Stimulated activated CD4-positive, alpha-beta T cell treated with anti-CD3 and anti-CD28 coated beads, TNF-alpha, amount 100 ng/mL, for 1 hour (primary cell): Measurements from ENCODE around the gene DSG2.

Source experiments
- DNase-seq, 3 donors: peaks; one replicate each; pipeline ENCODE4 v3.0.0-alpha.2; 2020; ENCODE audit warnings: low read depth in 3 of 3, low spot score in 1 of 3

DSG2 gene

DNA sequence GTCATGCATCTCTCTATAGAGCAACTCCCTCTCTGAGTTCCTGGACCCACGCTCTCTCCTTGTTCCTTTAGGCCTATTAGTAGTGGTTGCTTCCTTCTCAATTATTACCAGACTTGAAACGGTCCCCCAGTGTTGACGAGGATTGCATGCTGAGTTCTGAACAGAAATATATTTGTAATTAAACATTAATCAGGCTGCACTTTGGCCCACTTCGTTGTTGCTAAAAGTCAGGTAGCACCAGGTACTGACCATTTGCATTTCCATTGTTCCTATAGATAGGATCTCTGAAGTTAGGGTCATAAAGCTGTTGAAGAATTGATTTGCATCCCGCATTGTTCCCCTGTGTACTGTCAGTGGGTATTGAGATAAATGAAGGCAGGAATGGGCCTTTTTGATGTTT is 56.8 kb downstream of the DSG2 start:
- DNase-seq = no peak

DNA sequence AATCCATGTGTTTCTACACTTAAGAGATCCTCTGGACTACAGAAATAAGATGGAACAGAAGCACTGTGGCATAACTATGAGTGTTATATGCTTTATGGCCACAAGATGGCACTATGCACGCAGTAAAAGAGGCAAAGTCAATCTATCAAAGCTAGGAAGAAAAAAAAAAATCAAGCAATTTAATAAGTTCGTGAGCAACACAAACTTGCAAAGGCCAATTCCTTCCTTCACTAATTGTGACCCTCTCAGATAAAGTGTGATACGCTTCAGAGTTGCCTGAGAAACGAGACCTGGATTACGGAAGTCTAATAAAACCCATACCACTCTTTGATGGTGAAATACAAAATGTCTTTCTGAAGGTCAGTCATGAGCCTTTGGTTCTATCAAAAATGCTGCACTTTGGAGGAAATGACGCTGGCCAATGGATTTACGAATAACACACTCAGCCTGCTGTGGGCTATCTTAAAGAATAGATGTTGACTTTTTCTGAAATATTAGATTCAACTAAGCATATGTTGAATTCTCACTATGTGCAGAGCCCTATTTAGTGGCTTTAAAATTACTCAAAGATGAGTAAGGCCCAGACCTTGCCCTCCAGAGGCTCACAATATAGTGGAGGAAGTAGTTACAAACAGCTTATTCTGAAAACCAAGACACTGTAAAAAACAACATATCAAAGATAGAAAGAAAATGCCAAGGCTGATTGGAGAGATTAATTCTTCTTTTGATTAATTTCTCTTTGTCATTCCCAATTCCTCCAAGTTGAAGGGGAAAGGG is 58.2 kb downstream of the DSG2 start:
- no peak for DNase-seq

DNA sequence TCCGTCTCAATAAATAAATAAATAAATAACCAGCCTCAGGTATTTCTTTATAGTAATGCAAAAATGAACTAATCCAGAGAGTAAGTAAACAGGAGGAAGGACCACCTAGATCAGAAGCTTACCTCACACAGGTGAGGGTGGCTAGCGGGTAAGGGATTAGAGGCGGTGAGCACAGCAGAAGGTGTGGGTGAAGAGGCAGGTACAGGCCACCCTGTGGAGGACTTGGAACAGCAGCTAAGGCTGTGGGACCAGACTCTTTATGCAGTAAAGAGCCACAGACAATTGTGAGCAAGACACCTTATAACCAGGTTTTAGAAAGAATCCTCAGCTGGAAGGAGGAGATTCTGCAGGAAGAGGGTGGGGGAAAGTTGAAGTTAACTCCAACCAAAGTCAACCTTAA is 59.5 kb downstream of the DSG2 start:
- DNase-seq = no peak

DNA sequence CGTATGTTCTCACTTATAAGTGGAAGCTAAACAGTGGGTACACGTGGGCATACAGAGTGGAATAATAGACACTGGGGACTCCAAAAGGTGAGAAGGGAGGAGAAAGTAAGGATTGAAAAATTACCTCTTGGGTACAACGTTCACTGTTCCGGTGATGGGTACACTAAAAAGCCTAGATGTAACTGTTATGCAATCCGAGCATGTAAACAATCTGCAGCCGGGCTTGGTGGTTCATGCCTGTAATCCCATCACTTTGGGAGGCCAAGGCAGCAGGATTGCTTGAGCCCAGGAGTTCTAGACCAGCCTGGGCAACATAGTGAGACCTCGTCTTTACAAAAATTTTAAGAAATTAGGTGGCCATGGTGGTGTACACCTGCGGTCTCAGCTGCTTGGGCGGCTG is 60.6 kb downstream of the DSG2 start:
- DNase-seq = no peak

DNA sequence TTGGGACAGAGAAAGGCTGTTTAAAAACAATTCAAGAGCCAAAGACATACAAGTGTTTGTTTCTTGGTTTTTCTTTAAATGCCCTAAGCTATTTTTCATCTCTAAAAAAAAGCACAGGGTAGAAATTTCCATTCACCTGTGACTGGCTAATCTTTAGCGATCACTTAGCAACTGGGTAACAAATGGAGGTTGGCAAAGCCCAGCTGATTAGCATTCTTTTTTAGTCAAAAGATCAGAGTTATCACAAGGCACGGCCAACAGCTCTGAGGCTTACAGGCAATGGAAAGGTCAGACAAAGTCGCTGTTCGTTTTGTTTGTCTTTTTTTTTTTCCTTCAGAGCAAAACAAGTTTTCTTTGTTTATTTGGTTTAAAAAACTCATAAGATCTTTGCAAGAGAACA is 64.7 kb downstream of the DSG2 start:
- no peak for DNase-seq

DNA sequence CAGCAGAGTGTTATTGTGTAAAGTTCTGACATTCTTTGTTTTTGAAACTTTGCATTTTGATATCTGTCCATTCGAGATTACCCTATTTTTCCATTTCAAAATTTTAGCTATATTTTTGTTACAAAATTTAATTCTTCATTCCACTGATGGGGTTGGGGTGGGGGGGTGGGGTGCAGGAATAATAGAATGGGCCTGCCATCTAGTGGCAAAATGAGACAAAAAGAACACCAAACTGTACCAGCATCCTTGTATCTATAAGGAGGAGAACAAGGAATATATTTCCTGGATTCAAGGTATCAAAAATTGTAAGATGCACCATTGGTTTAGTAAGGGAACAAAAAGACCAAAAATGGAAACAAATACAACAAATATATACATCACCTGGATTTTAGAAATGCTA is 65.8 kb downstream of the DSG2 start:
- no peak for DNase-seq

DNA sequence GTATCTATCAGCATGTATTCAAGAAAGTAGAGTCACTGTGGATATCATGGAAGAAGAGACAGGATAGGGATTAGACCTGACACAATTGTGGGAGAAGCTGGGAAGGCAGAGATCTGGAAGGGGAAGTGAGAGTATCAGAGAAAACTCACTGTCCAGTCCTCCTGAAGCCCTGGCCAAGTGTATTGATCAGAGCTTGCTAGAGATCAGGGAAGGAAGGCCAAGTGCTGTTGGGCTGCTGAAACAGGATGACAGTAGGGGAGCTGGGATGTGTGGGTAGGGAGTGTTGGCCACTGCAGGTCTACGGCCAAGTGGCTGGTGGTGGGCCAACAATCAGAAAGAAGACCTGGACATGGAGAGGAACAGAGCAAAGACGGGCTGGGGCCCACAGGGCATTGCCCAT is 67.4 kb downstream of the DSG2 start:
- no peak for DNase-seq

DNA sequence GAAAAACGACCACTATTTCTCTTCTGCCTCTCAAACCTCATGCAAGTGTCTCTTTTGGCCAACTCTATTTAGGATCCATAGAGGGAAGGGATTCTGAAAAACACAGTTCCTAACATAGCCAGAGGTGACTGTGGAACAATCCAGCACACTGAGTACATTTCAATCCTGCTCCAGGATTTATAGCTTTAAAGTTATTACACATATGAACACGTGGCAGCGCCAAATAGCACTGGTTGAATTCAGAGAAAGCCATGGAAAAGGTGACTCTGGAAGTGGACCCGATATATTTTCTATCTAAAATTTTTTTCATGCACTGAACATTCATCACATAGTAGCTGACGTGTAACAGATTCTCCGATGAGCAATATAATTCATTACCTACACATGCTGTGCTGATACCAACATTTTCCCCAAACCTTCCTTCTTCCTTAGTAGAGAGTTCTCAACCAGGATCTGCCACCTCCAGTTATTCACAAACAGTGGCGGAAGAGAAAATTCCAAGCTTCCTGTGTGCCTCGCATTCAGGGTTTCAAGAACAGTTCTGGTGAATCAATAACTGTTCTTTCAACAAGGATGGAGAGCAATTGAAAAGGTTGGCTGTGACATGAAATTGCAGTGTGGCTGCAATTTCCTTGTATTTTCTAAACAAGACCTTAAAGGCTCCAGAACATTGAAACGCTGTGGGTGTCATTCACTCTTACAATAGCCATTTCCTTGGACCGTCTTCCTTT is 68.0 kb downstream of the DSG2 start:
- no peak for DNase-seq

DNA sequence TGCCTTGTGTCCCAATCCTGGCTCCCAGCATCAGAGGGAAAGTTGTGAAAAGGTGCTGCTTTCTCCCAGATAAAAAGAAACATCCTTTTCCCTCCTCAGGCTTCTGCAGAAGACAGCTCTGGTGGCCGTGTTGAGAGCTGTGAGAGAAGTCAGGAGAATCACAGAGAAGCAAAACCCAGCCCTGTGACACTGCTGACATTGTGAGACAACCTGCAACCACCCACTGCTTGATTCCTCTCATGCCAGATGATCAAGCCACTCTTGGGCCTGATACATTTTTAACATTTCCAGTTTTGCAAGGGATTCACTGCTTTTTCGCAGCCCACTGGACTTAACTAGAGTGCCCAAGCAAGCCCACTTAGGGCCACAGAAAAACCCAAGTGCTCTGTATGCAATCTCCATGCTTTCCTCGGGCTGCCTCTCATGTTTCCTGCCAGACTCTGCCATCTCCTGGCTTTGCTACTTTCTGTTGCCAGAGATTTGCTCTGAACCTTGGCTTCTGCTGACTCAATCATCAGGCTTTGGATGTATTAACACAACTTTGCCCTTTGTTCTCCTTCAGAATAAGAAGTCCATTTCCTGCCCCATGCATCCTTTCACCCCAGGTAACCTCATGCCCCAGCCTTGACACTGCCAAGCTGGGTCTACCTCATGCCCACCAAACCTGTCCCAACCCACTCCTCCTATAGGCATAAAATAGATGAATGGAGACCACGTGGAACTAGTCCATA is 68.8 kb downstream of the DSG2 start:
- no peak for DNase-seq

DNA sequence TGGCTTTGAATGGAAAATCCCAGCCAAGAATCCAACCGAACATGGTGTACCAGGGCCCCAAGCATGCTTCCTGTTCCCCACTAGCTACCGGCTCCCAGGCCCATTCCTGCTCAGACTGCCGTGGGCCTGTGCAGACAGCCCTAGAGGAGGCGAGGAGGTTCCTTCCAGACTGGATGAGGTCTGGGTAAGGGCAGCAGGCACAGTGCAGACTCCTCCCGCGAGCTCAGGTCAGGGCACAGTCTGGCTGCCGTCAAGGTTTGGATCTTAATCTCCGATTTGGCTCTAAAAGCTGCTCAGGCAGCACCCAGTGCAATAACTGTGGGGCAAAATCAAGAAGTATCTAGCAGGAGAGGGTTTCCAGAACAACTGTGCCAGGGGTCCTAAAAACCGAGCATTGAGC is 74.4 kb downstream of the DSG2 start:
- DNase-seq = no peak

DNA sequence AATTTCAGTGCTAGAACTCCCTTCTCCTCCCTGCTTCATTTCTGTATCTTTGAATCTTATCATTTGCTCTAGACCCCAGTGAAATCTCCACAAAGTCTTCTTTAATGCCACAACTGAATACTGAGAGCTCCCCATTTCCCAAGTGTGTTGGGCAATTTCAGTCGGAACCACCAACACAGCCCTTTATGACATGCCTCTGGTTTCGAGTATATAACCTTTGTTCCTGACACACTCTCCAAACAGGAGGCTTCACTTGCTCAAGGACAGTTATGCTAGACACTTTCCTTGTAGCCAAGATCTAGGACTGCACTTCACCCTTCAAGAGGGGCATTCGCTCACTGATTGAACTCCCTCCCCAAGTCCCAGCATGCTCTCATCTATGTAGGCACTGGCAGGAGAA is 75.1 kb downstream of the DSG2 start:
- DNase-seq = no peak

DNA sequence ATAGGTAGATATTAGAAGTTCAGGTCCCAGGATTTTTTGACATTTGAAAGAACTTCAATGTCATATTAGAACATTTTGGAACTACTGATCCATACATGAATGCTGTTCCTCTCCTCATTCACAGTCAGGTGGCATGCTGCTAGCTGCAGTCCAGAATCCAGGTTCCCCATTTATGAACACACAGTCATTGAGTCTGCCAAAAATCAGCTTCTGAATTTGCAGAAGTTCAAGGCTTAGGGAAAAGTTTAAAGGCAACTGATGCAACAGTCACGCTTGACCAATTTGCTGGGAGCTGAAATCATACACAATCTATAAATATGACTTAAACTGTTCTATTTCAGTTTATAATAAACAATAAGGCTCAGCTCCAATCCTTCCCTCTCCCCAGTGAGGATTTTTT is 76.4 kb downstream of the DSG2 start:
- DNase-seq = no peak

DNA sequence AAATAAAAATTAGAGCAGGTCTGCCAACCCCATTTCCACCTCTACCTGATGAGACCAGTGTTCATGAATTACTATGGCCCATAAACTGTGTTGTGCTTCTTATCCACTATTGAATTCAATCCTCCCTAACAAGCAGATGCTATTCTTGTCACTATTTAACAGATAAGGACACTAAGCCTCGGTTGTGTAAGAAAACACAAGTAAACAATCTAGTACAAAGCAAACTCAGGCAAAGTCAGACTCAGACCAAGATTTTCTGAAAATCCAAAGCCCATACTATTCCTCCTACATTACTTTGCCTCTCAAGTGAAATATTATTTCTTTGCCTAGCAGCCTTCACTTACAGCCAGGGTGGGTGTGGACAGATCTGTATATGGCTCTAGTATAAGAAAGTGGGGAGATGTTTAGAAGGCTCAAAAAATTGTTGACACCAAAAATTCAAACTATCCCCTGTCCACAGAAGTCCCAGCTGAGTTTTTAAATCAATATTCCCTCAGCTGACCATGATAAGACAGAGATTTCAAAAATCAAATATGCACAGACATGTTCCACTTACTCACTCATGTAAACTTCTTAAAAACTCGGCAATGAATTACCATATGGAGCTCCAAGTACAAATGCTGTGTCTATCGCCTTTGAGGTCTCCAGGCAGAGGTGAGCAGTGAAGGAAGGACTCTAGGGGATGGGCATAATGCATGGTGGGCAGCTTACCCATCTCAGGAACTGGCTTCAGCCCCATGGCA is 77.7 kb downstream of the DSG2 start:
- no peak for DNase-seq

DNA sequence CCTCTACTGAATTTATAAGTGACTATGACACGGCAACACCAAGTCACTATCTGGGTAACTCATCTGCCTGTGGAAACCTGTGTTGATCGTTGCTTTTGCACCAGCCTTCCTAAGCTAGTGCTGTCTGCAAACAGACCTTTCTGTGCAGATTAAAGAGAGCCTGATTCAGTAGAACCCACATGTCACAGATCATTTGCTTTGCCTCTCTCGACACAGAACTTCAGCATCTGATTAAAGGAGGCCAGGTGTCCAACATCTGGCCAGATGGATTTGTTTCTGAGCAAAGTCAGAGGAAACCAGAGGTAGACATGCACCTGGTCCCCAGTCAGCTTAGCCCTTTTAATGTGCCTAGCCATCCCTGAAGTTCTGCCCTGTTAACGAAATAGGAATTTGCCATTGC is 78.7 kb downstream of the DSG2 start:
- no peak for DNase-seq

DNA sequence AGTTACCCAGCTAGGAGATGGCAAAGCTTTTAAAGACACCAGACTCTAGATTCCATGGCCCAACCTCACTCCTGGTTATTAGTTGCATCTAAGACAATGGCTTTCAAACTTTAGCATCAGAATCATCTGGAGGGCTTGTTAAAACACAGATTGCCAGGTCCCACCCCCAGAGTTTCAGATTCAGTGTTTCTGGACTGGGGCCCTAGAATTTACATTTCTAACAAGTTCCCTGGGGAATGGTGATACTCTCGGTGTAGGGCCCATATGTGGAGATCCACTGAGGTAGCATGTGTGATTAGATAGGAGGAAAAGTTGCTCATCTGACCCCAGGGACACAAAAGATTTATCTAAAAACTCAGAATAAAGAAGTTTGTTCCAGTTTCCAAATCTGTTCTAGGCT is 79.2 kb downstream of the DSG2 start:
- no peak for DNase-seq

DNA sequence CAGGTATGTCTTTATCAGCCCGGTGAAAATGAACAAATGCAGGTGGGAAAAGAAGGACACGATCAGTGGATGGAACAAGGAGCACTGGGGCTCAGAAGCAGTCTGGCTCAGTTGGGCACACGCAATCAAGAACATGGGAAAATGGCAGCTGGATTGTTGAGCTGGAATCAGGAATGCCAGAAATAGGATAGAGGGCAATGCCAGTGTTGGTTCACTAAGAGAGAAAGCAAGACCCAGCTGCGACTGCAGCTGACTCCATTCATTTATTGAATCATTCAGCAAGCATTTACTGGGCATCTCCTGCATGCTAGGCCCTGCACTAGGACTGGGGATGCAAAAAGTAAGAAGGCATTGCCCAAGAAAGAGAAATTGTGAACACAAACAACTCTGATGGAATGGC is 80.1 kb downstream of the DSG2 start:
- no peak for DNase-seq

DNA sequence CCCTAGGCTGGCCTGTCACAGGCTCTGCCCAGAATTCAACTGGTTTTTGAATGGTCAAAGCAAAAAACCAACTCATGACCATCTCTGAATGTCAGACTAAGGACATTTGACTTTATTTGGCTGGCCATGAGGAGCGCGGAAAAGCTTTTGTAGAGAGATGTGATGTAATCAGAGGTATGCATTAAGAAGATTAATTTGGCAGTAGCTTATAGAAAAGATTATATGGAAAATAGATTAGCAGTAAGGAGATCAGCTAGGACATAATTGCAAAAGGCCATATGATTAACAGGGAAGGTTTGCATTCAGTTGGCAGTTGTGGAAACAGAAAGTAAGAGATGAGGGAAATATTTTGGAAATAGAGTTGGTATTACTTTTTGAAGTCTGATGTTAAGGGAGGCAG is 81.4 kb downstream of the DSG2 start:
- DNase-seq = no peak

DNA sequence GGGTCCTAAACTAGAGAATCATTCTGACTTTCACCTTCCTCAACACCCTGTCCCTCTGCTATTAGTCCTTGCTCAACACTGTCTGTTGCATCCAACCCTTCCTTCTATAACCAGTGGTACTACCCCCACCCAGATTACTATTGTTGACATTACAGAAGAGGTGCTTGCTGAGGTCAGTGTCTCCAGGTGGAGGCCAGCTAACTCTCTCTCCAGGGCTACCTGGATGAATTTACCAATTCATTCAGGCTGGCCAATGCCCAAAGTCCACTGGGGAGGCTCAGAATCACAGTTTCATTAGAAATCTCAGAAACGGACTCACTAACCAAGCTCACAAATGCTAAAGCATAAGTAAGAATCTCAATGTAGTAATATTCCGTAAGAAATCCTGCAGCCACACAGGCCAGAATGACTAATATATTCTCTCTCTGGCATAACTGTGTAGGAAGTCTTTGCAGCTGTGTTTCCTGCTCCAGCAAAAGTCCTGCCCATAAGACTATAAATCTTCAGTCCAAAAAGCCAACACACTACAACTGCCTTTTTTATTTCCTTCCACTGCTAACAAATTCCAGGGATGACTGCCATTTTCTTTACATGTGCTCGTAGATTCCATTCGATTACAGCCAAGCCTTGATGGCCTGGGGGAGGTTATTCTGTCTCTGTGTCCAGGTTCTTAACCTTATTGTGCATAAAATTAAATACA is 83.7 kb downstream of the DSG2 start:
- no peak for DNase-seq

DNA sequence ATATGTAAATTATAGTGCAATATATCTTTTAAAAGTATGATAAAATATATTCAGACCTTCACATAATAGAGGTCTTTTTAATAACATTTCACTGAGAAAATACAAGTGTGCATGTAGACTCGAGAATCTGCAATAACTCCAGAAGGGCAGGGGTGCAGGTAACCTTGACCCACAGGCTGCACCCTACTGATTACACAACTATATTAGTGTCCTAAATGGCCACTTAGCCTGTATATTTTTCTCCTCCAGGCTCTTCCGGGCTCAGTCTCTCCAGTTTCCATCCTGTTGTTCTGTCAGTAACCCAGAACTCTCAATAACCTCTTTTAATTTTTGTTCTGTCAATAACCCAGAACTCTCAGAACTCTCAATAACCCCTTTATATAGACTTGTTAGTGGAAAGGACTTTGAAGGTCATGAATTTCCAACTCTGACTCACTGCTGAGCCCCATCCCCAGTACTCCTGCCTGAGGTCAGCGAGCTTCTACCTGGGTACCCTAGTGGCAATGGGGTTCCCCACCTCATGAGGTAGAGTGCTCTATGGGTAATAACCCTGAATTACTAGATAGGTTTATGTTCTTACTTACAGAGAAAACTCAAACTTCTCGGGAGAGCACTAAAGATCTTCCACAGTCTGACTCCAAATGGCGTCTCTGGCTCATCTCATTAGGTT is 85.3 kb downstream of the DSG2 start:
- DNase-seq = no peak

DNA sequence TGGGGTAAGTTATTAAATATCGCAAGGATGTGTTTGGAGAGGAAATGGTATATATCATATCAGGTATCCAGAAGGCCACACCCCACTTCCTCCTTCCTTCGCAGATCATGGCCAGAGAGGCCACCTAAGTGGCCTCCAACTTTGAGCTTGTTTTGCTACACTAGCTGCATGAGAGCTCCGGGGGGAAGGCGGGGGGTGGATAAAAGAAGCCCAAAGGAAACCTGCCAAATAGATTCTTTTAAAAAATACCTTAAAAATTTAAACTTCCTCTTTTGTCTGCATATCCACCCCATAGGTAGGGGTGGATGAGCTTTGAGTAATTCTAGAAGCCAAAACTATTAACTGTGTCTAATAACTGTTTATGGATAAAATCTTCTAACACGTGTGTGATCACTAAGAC is 88.0 kb downstream of the DSG2 start:
- no peak for DNase-seq
